Sigmoid colon (tissue), 7 donors: ENCODE data around the gene NUBP1. TPM values are rescaled to one million over a fixed set of nuclear protein-coding genes. Genes with fewer than 3 reads are reported as not detected.

Experiments
- DNase-seq: peaks from one replicate; pipeline ENCODE4 v3.0.0-alpha.2; 2019
- H3K27ac ChIP-seq, 4 donors: fragments of 200-600 bp; sonication (generic); one replicate each; pipeline ENCODE4 v1.5.1; 2016 to 2019; ENCODE audit warnings: mild to moderate bottlenecking in 1 of 4
- H3K27me3 ChIP-seq, 3 donors: fragments of 200-600 bp; sonication (generic); one replicate each; pipeline ENCODE4 v1.5.1; 2019; ENCODE audit warnings: mild to moderate bottlenecking in 1 of 3
- H3K36me3 ChIP-seq, 4 donors: fragments of 200-600 bp; sonication (generic); one replicate each; pipeline ENCODE4 v1.5.1; 2016 to 2019
- H3K4me1 ChIP-seq, 4 donors: fragments of 200-600 bp; sonication (generic); one replicate each; pipeline ENCODE4 v1.5.1; 2017 to 2019
- H3K4me3 ChIP-seq, 4 donors: fragments of 200-600 bp; sonication (generic); one replicate each; pipeline ENCODE4 v1.5.1; 2017 to 2019; ENCODE audit warnings: mild to moderate bottlenecking in 2 of 4, moderate library complexity in 1 of 4
- H3K9me3 ChIP-seq, 4 donors: fragments of 200-600 bp in 3 of 4; sonication (generic) in 3 of 4; one replicate each; pipeline versions ENCODE4 v1.5.1 to v1.6.1; 2013 to 2019
- CTCF ChIP-seq, 4 experiments: fragments of 450-650 bp in 3 of 4; fragments of 200-600 bp in 1 of 4; IDR thresholded peaks; one replicate each; pipeline ENCODE4 v1.5.1; 2016 to 2019; ENCODE audit warnings: antibody characterized with exemption in 4 of 4, mild to moderate bottlenecking in 3 of 4, moderate library complexity in 2 of 4
- EP300 ChIP-seq, 4 donors: sonication (generic); formaldehyde crosslinking; IDR thresholded peaks; one replicate each; pipeline ENCODE4 v1.6.1; 2017; ENCODE audit warnings: antibody characterized with exemption in 4 of 4
- POLR2A ChIP-seq, 2 donors: fragments of 450-650 bp; IDR thresholded peaks; one replicate each; pipeline ENCODE4 v1.6.1; 2016; ENCODE audit warnings: antibody characterized with exemption in 2 of 2, mild to moderate bottlenecking in 2 of 2, moderate library complexity in 2 of 2
- POLR2AphosphoS5 ChIP-seq, 4 donors: sonication (generic); formaldehyde crosslinking; IDR thresholded peaks; one replicate each; pipeline ENCODE4 v1.6.1; 2017; ENCODE audit warnings: antibody characterized with exemption in 4 of 4
- WGBS, 2 donors: extraction: QIAGEN DNeasy Blood & Tissue Kit; methylation state at CpG; one replicate each; pipeline ENCODE4 v1.1.7; 2013; 5-methylcytosine and 5-hydroxymethylcytosine counted together
- intact Hi-C: fragments of 100-400 bp; cut with DNase I; formaldehyde crosslinking; loops from one replicate; pipeline ENCODE4 v1.15.1; 2023
- polyA plus RNA-seq, 3 donors: library from polyadenylated mRNA; stranded (reverse); fragments of 200-250 nt; gene quantifications; one replicate each; pipeline ENCODE4 v1.2.3, GENCODE V29; 2013
- total RNA-seq, 4 donors: library from RNA; depleted of rRNA; stranded (reverse); fragments of >200 nt; gene quantifications; one replicate each; pipeline ENCODE4 v1.1.0, GENCODE V29; 2016
- donor health status: healthy with polysubstance abuse.
- donor health status: Bipolar disorder and iron deficiency.
- donor health status: healthy.

NUBP1 gene
- total RNA-seq (10 to 100 TPM; 26.3 to 32.9 (median 31.4) TPM), polyA plus RNA-seq (10 to 100 TPM; 34.2 to 37.6 (median 36.6) TPM)

- intact Hi-C loops = loop anchor here (2.0 to 10.0 kb wide), 6 partner anchors 85 to 1649 kb away; partner anchors contain the start of genes ATF7IP2, HAPSTR1, RMI2 and SOCS1
- 0% methylated on average over 57 of the region's 57 CpGs for WGBS, 2 donors
- peaks cover 0 to 19% (median 16%) of the 10 kb centered on the region in 4 donors for H3K36me3 ChIP-seq
- peak within 1 kb of the TSS; percentile 94 to 97 (median 96) for H3K27ac ChIP-seq
- no peaks in the 10 kb centered on the region for H3K27me3 ChIP-seq
- peak within 1 kb of the TSS; percentile 49 to 67 (median 60) for H3K4me3 ChIP-seq
- no peaks in the 10 kb centered on the region for H3K9me3 ChIP-seq
- peak; percentile 63 to 97 (median 74) for TF ChIP-seq POLR2AphosphoS5 (IDR thresholded peaks at IDR 0.05)
- no peak for TF ChIP-seq EP300 (IDR thresholded peaks at IDR 0.05)
- TF ChIP-seq POLR2A (IDR thresholded peaks at IDR 0.05) = peak; percentile 39 to 59
- DNase-seq = peak; percentile 100
- peaks cover 0 to 46% (median 39%) of the 10 kb centered on the region in 4 donors for H3K4me1 ChIP-seq
Measured at GRCh38 chr16:10743610-10744369, at the start of gene NUBP1. NUBP1 (plus strand) TSS chr16:10743842; CDS start chr16:10743864, 22 bp downstream.

GRCh38 chr16:10693889-10694288 lies 49.8 kb upstream of the NUBP1 start:
- intact Hi-C loops = no loop called here
- WGBS, 2 donors = 91 to 94% methylated on average over 8 of the region's 8 CpGs
- no peak for TF ChIP-seq POLR2A (IDR thresholded peaks at IDR 0.05)
- no peak for TF ChIP-seq POLR2AphosphoS5 (IDR thresholded peaks at IDR 0.05)
- no peak for TF ChIP-seq CTCF (IDR thresholded peaks at IDR 0.05)
- no peak for TF ChIP-seq EP300 (IDR thresholded peaks at IDR 0.05)
- no peaks in the 10 kb centered on the region for H3K4me1 ChIP-seq
- no peak for DNase-seq
- H3K27me3 ChIP-seq = no peaks in the 10 kb centered on the region
- no peaks in the 10 kb centered on the region for H3K36me3 ChIP-seq
- H3K27ac ChIP-seq = no peak overlapping the region
- no peak overlapping the region for H3K4me3 ChIP-seq
- no peaks in the 10 kb centered on the region for H3K9me3 ChIP-seq

GRCh38 chr16:10694306-10694705 lies 49.3 kb upstream of the NUBP1 start:
- 93 to 94% methylated on average over 21 of the region's 21 CpGs for WGBS, 2 donors

GRCh38 chr16:10694830-10695229 lies 48.8 kb upstream of the NUBP1 start, which contains the start of gene TEKT5:
TEKT5 (minus strand) TSS chr16:10694930; CDS start chr16:10694873, 57 bp downstream.
- Histone ChIP-seq H3K4me3 (no peak within 1 kb of the TSS), H3K27ac (no peak within 1 kb of the TSS), H3K9me3 (no peaks in the 10 kb centered on the region), H3K27me3 (no peaks in the 10 kb centered on the region), H3K4me1 (no peaks in the 10 kb centered on the region), H3K36me3 (no peaks in the 10 kb centered on the region)
- TF ChIP-seq CTCF (IDR thresholded peaks at IDR 0.05) (no peak), POLR2AphosphoS5 (IDR thresholded peaks at IDR 0.05) (no peak), EP300 (IDR thresholded peaks at IDR 0.05) (no peak), POLR2A (IDR thresholded peaks at IDR 0.05) (no peak)
- DNase-seq = no peak
- intact Hi-C loops = no loop called here
- 77 to 81% methylated on average over 5 of the region's 5 CpGs for WGBS, 2 donors

More at GRCh38 chr16:10694306-10694705, 49.3 kb upstream of the NUBP1 start:
- DNase-seq = no peak
- H3K27me3 ChIP-seq = no peaks in the 10 kb centered on the region
- intact Hi-C loops = no loop called here
- TF ChIP-seq EP300 (IDR thresholded peaks at IDR 0.05) (no peak), POLR2AphosphoS5 (IDR thresholded peaks at IDR 0.05) (no peak), POLR2A (IDR thresholded peaks at IDR 0.05) (no peak), CTCF (IDR thresholded peaks at IDR 0.05) (no peak)
- H3K9me3 ChIP-seq = no peaks in the 10 kb centered on the region
- H3K4me1 ChIP-seq = no peaks in the 10 kb centered on the region
- no peak overlapping the region for H3K27ac ChIP-seq
- H3K36me3 ChIP-seq = no peaks in the 10 kb centered on the region
- H3K4me3 ChIP-seq = no peak overlapping the region

- intact Hi-C loops = no loop called here
- Histone ChIP-seq H3K4me3 (no peak overlapping the region), H3K9me3 (no peaks in the 10 kb centered on the region), H3K4me1 (no peaks in the 10 kb centered on the region), H3K36me3 (no peaks in the 10 kb centered on the region), H3K27me3 (no peaks in the 10 kb centered on the region), H3K27ac (no peak overlapping the region)
- 73 to 82% methylated on average over 1 of the region's 1 CpG for WGBS, 2 donors
- DNase-seq = no peak
- TF ChIP-seq POLR2A (IDR thresholded peaks at IDR 0.05) = no peak
- TF ChIP-seq POLR2AphosphoS5 (IDR thresholded peaks at IDR 0.05) = no peak
- no peak for TF ChIP-seq EP300 (IDR thresholded peaks at IDR 0.05)
- no peak for TF ChIP-seq CTCF (IDR thresholded peaks at IDR 0.05)
Measured at GRCh38 chr16:10699756-10700155, 43.9 kb upstream of the NUBP1 start.
